EH (cell line): ENCODE results near the gene APEH.

Experiments
- DNase-seq: peaks from one replicate; pipeline ENCODE4 v3.0.0-alpha.2; 2015; ENCODE audit warnings: low read depth

APEH gene

DNA sequence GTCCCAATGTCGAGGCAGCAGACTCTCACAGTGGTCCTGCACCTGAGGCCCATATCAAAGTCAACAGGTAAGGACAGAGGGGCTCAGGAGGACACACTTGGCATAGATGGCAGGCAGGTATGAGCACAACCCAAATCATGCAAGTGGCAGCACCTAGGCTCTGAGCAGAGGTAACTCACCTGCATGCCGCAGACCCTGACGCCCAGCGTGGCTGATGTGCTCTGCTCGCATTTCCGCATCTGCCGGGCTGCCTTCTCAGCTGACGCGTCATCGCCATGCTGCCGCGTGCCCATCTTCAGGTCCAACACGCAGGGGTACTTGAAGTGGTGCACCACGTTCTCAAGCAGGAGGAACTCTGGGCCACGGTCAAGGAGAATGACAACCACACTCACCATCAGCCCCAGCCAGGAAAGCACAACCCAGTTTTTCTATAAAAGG is 53.8 kb downstream of the APEH start:
- DNase-seq, result no peak

GRCh38 chr3:49729966-49730609 is 55.9 kb downstream of the APEH start:
- DNase-seq, result no peak

GRCh38 chr3:49732597-49732996 is 58.4 kb downstream of the APEH start:
- DNase-seq, result no peak

- DNase-seq, result no peak
These were observed 59.4 kb downstream of the APEH start for GRCh38 chr3:49733551-49733950.
